ENCODE measurements around the gene GPR32.
"Not testable (repeated sequence)": the region's sequence is repeated elsewhere in the genome, so short reads cannot be mapped to it uniquely, and the experiment has no call there.

The GPR32 gene

DNA sequence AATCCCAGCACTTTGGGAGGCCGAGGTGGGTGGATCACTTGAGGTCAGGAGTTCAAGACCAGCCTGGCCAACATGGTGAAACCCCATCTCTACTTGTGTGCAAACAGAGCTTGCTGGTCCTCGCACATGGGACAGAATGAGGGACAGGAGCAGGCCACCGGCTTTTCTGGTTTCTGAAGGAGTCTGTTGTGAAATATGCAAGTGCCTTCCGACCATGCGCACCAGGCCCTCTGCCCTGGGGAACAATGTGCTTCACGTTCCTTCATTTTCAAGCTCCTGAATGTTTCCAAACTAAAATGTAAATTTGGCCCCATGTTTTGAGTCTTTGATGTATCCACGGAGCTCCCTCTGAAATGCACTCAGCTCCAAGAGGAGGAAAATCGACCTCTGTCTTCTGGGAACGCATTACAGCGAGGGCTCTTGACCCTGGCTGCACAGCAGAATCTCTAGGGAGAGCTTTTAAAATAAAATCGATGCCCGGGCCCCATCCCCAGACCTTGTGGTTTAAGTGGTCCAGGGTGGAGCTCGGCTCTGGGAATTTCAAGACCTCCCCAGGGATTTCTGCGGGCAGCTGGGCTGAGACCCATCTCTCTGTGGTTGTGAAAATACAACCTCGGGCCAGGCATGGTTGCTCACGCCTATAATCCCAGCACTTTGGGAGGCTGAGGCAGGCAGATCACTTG, 10.6 kb downstream of the GPR32 start:
- no peak overlapping the region for H3K27ac Mint-ChIP-seq
- H3K4me1 Mint-ChIP-seq (ENCODE audit: low read depth): peaks cover 6% of the 10 kb centered on the region
- H3K36me3 Mint-ChIP-seq (ENCODE audit: low read depth): no peaks in the 10 kb centered on the region
- H3K4me3 Mint-ChIP-seq: no peak overlapping the region
- H3K9me3 Mint-ChIP-seq: no peaks in the 10 kb centered on the region
- intact Hi-C loops (cut with micrococcal nuclease): no loop called here
- peaks cover 75% of the 10 kb centered on the region for H3K27me3 Mint-ChIP-seq

- H3K27me3 Mint-ChIP-seq: peaks cover 48% of the 10 kb centered on the region
- not testable (repeated sequence) for H3K27ac Mint-ChIP-seq; H3K4me1 Mint-ChIP-seq (ENCODE audit: low read depth); H3K4me3 Mint-ChIP-seq; H3K36me3 Mint-ChIP-seq (ENCODE audit: low read depth); H3K9me3 Mint-ChIP-seq
- intact Hi-C loops (cut with micrococcal nuclease): loop anchor here (1.0 kb wide), 3 partner anchors 78 to 246 kb away; no protein-coding TSS in a partner anchor
These were observed 13.5 kb downstream of the GPR32 start for GRCh38 chr19:50783848-50784152.

DNA sequence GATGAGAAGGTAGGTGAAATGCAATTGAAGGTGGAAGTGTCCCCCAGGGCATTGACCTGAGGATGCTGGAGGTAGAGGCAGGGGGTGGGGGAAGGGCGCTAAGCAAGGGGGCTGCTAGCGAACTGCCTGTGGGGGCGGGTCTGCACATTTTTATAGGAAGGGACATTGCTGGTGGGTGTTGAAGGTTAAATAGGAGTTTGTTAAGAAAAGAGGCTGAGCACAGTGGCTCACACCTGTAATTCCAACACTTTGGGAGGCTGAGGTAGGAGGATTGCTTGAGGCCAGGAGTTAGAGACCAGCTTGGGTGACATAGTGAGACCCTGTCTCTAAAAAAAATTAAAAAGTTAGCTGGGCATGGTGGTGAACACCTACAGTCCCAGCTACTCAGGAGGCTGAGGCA, 14.4 kb downstream of the GPR32 start:
- Mint-ChIP-seq H3K4me3 (no peak overlapping the region), H3K27ac (no peak overlapping the region)
- intact Hi-C loops (cut with micrococcal nuclease): no loop called here

GRCh38 chr19:50785329-50785728, 15.1 kb downstream of the GPR32 start:
- Mint-ChIP-seq H3K36me3 (ENCODE audit: low read depth) (no peaks in the 10 kb centered on the region), H3K9me3 (no peaks in the 10 kb centered on the region), H3K4me3 (no peak overlapping the region), H3K27me3 (peaks cover 33% of the 10 kb centered on the region), H3K27ac (no peak overlapping the region), H3K4me1 (ENCODE audit: low read depth) (no peaks in the 10 kb centered on the region)
- intact Hi-C loops (cut with micrococcal nuclease): no loop called here

More for the DNA sequence above, 14.4 kb downstream of the GPR32 start:
- Mint-ChIP-seq H3K9me3 (no peaks in the 10 kb centered on the region), H3K27me3 (peaks cover 39% of the 10 kb centered on the region), H3K4me1 (ENCODE audit: low read depth) (no peaks in the 10 kb centered on the region), H3K36me3 (ENCODE audit: low read depth) (no peaks in the 10 kb centered on the region)

GRCh38 chr19:50790396-50790795, 20.1 kb downstream of the GPR32 start, which contains the start of gene ACP4:
ACP4 (plus strand) TSS chr19:50790415; CDS start chr19:50790415, 0 bp downstream.
- Mint-ChIP-seq H3K27ac (no peak within 1 kb of the TSS), H3K4me3 (no peak within 1 kb of the TSS)

GRCh38 chr19:50790922-50791467, 20.7 kb downstream of the GPR32 start:
- Mint-ChIP-seq H3K27ac (no peak overlapping the region), H3K4me3 (no peak overlapping the region), H3K4me1 (ENCODE audit: low read depth) (no peaks in the 10 kb centered on the region), H3K27me3 (peaks cover 2% of the 10 kb centered on the region), H3K9me3 (no peaks in the 10 kb centered on the region), H3K36me3 (ENCODE audit: low read depth) (no peaks in the 10 kb centered on the region)
- intact Hi-C loops (cut with micrococcal nuclease): no loop called here

More at GRCh38 chr19:50790396-50790795, 20.1 kb downstream of the GPR32 start, which contains the start of gene ACP4:
- no peaks in the 10 kb centered on the region for H3K4me1 Mint-ChIP-seq (ENCODE audit: low read depth)
- peaks cover 3% of the 10 kb centered on the region for H3K27me3 Mint-ChIP-seq
- H3K9me3 Mint-ChIP-seq: no peaks in the 10 kb centered on the region
- H3K36me3 Mint-ChIP-seq (ENCODE audit: low read depth): no peaks in the 10 kb centered on the region
- intact Hi-C loops (cut with micrococcal nuclease): no loop called here

GRCh38 chr19:50791594-50792271, 21.5 kb downstream of the GPR32 start:
- Mint-ChIP-seq H3K27ac (no peak overlapping the region), H3K4me3 (no peak overlapping the region), H3K9me3 (no peaks in the 10 kb centered on the region), H3K36me3 (ENCODE audit: low read depth) (peaks cover under 1% of the 10 kb centered on the region), H3K4me1 (ENCODE audit: low read depth) (no peaks in the 10 kb centered on the region), H3K27me3 (peaks cover 2% of the 10 kb centered on the region)
- intact Hi-C loops (cut with micrococcal nuclease): no loop called here

DNA sequence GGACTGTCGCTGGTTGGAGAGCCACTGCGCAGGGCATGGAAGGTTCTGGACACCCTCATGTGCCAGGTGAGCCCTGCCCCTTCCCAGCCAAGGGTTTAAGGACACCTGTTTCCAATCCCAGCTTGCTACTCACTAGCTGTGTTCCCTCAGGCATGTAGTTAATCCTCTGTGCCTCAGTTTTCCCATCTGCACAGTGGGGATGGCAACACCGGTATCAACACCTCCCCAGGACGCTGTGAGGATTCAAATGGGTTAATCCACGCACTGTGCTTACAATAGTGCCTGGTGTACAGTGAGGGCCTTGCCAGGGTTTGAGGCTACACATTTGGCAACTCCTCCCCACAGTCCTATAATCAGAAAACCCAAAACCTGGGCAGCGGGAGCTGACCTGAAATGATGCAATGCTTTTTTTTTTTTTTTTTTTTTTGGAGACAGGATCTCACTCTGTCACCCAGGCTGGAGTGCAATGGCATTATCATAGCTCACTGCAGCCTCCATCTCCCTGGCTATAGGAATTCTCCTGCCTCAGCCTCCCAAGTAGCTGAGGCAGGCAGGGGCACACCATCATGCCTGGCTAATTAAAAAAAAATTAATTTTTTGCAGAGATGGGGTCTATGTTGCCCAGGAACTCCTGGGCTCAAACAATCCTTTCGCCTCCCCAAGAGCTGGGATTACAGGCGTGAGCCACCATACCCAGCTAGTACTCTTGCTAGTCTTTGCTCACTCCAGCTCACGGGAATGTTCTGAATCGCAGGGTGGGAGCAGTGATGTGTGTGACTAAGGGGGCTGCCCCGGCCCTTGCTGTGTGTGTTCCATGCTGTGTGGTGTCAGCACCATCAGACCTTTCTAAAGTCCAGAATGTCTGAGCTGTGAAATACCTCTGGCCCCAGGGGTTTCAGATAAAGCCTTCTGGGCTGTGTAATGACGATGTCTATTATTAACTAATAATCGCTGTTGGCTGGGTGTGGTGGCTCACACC, 22.3 kb downstream of the GPR32 start:
- intact Hi-C loops (cut with micrococcal nuclease): no loop called here

DNA sequence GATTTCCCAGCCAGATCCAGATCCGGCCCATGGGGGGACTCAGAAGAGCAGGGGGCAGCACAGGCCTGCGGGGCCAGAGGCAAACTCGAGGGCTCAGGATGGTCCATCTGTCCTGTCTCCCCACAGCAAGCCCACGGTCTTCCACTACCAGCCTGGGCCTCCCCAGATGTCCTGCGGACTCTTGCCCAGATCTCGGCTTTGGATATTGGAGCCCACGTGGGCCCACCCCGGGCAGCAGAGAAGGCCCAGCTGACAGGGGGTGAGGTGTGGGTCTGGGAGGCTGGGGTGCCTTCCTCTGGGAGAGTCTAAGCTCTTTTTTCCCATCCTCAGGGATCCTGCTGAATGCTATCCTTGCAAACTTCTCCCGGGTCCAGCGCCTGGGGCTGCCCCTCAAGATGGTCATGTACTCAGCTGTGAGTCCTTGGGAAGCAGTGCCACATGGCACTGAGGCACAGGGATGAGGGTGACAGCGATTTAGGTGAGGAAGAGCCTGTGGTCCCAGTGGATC, 23.3 kb downstream of the GPR32 start:
- no peak overlapping the region for H3K27ac Mint-ChIP-seq
- no peaks in the 10 kb centered on the region for H3K4me1 Mint-ChIP-seq (ENCODE audit: low read depth)
- no peaks in the 10 kb centered on the region for H3K9me3 Mint-ChIP-seq
- H3K4me3 Mint-ChIP-seq: no peak overlapping the region
- intact Hi-C loops (cut with micrococcal nuclease): no loop called here
- H3K36me3 Mint-ChIP-seq (ENCODE audit: low read depth): peaks cover 19% of the 10 kb centered on the region
- H3K27me3 Mint-ChIP-seq: peaks cover 2% of the 10 kb centered on the region

More for the DNA sequence above, 22.3 kb downstream of the GPR32 start:
- H3K36me3 Mint-ChIP-seq (ENCODE audit: low read depth): peaks cover 9% of the 10 kb centered on the region
- peaks cover 2% of the 10 kb centered on the region for H3K27me3 Mint-ChIP-seq
- no peaks in the 10 kb centered on the region for H3K9me3 Mint-ChIP-seq
- no peaks in the 10 kb centered on the region for H3K4me1 Mint-ChIP-seq (ENCODE audit: low read depth)
- no peak overlapping the region for H3K27ac Mint-ChIP-seq
- no peak overlapping the region for H3K4me3 Mint-ChIP-seq

- Mint-ChIP-seq H3K27ac (no peak overlapping the region), H3K4me1 (ENCODE audit: low read depth) (no peaks in the 10 kb centered on the region), H3K4me3 (no peak overlapping the region), H3K9me3 (no peaks in the 10 kb centered on the region), H3K36me3 (ENCODE audit: low read depth) (peaks cover 26% of the 10 kb centered on the region), H3K27me3 (peaks cover 2% of the 10 kb centered on the region)
- intact Hi-C loops (cut with micrococcal nuclease): no loop called here
These were observed 24.0 kb downstream of the GPR32 start for GRCh38 chr19:50794074-50794875.

GRCh38 chr19:50794876-50795663, 24.8 kb downstream of the GPR32 start:
- Mint-ChIP-seq H3K4me3 (no peak overlapping the region), H3K27me3 (peaks cover 2% of the 10 kb centered on the region), H3K9me3 (no peaks in the 10 kb centered on the region), H3K27ac (no peak overlapping the region), H3K36me3 (ENCODE audit: low read depth) (peaks cover 34% of the 10 kb centered on the region), H3K4me1 (ENCODE audit: low read depth) (no peaks in the 10 kb centered on the region)
- intact Hi-C loops (cut with micrococcal nuclease): no loop called here

DNA sequence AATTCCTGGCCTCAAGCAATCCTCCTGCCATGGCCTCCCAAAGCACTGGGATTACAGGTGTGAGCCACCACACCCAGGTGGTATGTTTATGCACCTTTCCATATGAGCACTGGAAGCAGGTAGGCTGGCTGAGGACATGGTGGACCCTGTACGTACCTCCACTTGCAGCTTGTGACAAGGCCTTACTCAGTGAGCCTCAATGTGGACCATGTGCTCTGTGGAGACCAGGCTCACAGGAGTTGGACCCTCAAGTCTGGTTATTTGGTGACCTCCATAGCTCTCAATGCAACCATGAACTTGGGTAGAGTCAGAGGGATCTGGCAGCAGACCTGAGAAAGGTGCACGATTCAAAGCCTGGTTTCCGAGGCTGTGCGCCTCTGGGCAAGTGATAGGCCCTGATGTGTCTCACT, 25.4 kb downstream of the GPR32 start:
- Mint-ChIP-seq H3K36me3 (ENCODE audit: low read depth) (peaks cover 39% of the 10 kb centered on the region), H3K4me3 (no peak overlapping the region), H3K9me3 (no peaks in the 10 kb centered on the region), H3K4me1 (ENCODE audit: low read depth) (no peaks in the 10 kb centered on the region), H3K27me3 (peaks cover 2% of the 10 kb centered on the region), H3K27ac (no peak overlapping the region)
- intact Hi-C loops (cut with micrococcal nuclease): no loop called here
